Ishikawa (cell line): Measurements from ENCODE around the gene NCKIPSD.

Experiments used
- EGR1 ChIP-seq: IDR thresholded peaks from 2 replicates; pipeline ENCODE4 v1.6.1; 2012
- MAX ChIP-seq: IDR thresholded peaks from 2 replicates; pipeline ENCODE4 v1.6.1; 2012
- RAD21 ChIP-seq: IDR thresholded peaks from 2 replicates; pipeline ENCODE4 v1.6.1; 2012; ENCODE audit warnings: low read depth
- TCF12 ChIP-seq: IDR thresholded peaks from 2 replicates; pipeline ENCODE4 v1.6.1; 2012; ENCODE audit warnings: low read depth
- TF ChIP-seq, protein P1 (sequence below): IDR thresholded peaks from 2 replicates; pipeline ENCODE4 v1.6.1; 2012; ENCODE audit warnings: low read depth, mild to moderate bottlenecking

DNA sequence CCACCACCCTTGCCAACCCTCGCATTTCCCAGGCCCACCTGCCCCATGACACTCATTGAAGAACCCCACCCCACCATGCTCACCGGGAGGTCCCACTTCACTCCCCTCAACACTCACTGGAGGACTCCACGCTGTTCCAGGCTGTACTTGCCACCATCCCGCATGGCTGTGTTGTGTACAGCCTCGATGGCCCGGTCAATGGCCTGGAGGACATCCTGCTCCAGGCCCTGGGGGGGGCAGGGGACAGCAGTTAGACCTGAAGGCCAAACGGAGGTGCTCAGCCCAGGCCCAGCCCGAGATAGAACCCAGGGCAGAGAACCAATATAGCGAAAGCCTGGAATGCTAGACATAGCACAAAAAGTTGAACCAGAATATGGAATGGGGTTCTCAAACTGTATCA is 2.9 kb downstream of the NCKIPSD start:
- TF ChIP-seq EGR1 (no peak), MAX (no peak), RAD21 (no peak), TCF12 (no peak)
- TF ChIP-seq, protein P1, sequence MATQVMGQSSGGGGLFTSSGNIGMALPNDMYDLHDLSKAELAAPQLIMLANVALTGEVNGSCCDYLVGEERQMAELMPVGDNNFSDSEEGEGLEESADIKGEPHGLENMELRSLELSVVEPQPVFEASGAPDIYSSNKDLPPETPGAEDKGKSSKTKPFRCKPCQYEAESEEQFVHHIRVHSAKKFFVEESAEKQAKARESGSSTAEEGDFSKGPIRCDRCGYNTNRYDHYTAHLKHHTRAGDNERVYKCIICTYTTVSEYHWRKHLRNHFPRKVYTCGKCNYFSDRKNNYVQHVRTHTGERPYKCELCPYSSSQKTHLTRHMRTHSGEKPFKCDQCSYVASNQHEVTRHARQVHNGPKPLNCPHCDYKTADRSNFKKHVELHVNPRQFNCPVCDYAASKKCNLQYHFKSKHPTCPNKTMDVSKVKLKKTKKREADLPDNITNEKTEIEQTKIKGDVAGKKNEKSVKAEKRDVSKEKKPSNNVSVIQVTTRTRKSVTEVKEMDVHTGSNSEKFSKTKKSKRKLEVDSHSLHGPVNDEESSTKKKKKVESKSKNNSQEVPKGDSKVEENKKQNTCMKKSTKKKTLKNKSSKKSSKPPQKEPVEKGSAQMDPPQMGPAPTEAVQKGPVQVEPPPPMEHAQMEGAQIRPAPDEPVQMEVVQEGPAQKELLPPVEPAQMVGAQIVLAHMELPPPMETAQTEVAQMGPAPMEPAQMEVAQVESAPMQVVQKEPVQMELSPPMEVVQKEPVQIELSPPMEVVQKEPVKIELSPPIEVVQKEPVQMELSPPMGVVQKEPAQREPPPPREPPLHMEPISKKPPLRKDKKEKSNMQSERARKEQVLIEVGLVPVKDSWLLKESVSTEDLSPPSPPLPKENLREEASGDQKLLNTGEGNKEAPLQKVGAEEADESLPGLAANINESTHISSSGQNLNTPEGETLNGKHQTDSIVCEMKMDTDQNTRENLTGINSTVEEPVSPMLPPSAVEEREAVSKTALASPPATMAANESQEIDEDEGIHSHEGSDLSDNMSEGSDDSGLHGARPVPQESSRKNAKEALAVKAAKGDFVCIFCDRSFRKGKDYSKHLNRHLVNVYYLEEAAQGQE, result no peak
